Measurements from ENCODE around the gene TMEM31. TPM values are rescaled to one million over a fixed set of nuclear protein-coding genes. Genes with fewer than 3 reads are reported as not detected.

The TMEM31 gene
- total and polyA plus RNA-seq, 2 of the 4 experiments (the other 2 are of a cell fraction), result 0.17 TPM; not detected in 1

DNA sequence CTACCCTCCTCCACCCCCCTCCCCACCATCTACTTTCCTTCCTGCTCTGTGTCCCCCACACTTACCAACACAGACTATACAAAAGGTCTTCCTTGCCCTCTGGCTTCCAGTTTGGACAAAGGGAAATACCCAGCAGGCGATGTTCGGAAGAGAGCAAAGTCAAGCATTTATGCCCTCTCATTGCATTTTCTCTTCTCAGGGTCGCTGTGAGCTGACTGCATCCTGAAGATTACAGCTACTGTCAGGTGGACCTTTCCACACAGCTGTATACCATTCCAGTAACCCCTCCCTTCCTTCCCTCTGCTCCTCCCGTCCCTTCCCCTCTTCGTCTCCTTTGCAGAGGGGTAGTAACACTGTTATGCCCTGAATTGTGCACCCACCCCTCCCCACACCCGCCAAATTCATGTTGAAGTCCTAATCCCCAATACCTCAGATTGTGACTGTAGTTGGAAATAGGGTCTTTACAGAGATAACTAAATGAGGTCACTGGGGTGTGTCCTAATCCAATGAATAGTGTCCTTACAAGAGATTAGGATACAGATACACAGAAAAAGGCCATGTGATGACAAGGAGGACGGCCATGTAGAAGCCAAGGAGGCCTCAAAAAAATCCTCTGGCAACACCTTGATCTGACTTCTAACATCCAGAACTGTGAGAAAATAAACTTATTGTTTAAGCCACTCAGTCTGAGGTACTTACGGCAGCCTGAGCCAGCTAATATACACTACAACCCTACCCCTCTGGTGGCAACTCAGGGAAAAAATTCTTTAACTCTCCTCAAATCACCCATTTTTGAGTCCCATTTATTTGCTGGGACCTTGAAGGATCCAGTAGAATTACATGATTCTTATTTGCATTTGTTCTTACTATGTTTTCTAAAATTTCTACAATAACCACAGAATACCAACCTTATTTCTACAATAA lies 35.9 kb upstream of the TMEM31 start:
- WGBS, 2 experiments (ENCODE audit: extremely low coverage in 2 of 2, insufficient read length in 1 of 2), result 86% methylated on average over 3 of the region's 8 CpGs; no CpG with 5 or more reads in 1 of the 2 experiments
- dilution Hi-C loops (cut with HindIII; ENCODE audit: low sequenced_read_pairs, unreplicated experiment) (no loop called here), intact Hi-C loops (cut with micrococcal nuclease) (loop anchor here (5.0 kb wide), 1 partner anchor 47 kb away; the partner anchor contains the start of gene TCEAL1), in situ Hi-C loops (cut with MboI; ENCODE audit: low sequenced_read_pairs) (loop anchor here (10.0 to 25.0 kb wide), 2 partner anchors 140 to 463 kb away; no protein-coding TSS in a partner anchor)
- Histone ChIP-seq H3K23ac (ENCODE audit: low read depth, low read length) (no peak overlapping the region), H4K91ac (ENCODE audit: insufficient read depth, low read depth, low read length) (no peak overlapping the region), H2AK5ac (ENCODE audit: low read depth, low read length) (no peak overlapping the region), H3K18ac (ENCODE audit: low read depth, low read length) (no peak overlapping the region), H3K36me3 (ENCODE audit: control insufficient read depth, insufficient read depth, low read length) (peaks cover 19% of the 10 kb centered on the region), H3K4ac (ENCODE audit: low read depth, low read length) (no peak overlapping the region), H3K9me3 (ENCODE audit: control insufficient read depth, insufficient read depth, low read length) (no peaks in the 10 kb centered on the region), H3K79me1 (ENCODE audit: low read depth in 1 of 2, low read length in 2 of 2) (no peaks in the 10 kb centered on the region; a peak in 2 of 4 replicates), H3K27ac (ENCODE audit: insufficient read depth, low read length) (no peak overlapping the region), H3K4me2 (ENCODE audit: low read depth, low read length) (no peak overlapping the region), H2BK20ac (ENCODE audit: low read depth, low read length) (no peak overlapping the region), H2AFZ (replicated peaks; ENCODE audit: low read length, poor library complexity) (no peak overlapping the region), H2BK5ac (ENCODE audit: low read depth, low read length, poor library complexity, severe bottlenecking) (no peak overlapping the region), H4K20me1 (ENCODE audit: insufficient read depth, low read length) (peaks cover 30% of the 10 kb centered on the region), H3K14ac (replicated peaks; ENCODE audit: low read depth, low read length) (no peak overlapping the region), H3K4me3 (ENCODE audit: insufficient read depth, low read depth, low read length) (no peak overlapping the region), H4K8ac (ENCODE audit: low read depth in 2 of 2, low read length in 2 of 2) (no peak overlapping the region), H3K27me3 (ENCODE audit: control insufficient read depth, insufficient read depth, low read length) (peaks cover 3% of the 10 kb centered on the region; the same call in 1 of the 2 replicates), H2BK120ac (ENCODE audit: low read depth, low read length) (no peak overlapping the region), H3K9ac (ENCODE audit: low read depth, low read length) (no peak overlapping the region), H4K5ac (ENCODE audit: low read depth, low read length) (no peak overlapping the region), H3K4me1 (ENCODE audit: control insufficient read depth, insufficient read depth, low read length) (no peaks in the 10 kb centered on the region), H2BK15ac (ENCODE audit: low read depth, low read length) (no peak overlapping the region), H3K9me1 (ENCODE audit: insufficient read depth, low read length) (peaks cover 5% of the 10 kb centered on the region), H3K56ac (ENCODE audit: extremely low read depth, insufficient read depth, low read length) (no peak overlapping the region), H2AK9ac (replicated peaks; ENCODE audit: low read depth, low read length, poor library complexity) (no peak overlapping the region)
- TF ChIP-seq CHD1 (IDR thresholded peaks at IDR 0.05; ENCODE audit: low read depth, low read length) (no peak), FOS (IDR thresholded peaks at IDR 0.05; ENCODE audit: low read depth, low read length) (no peak), RAD21 (IDR thresholded peaks at IDR 0.05; ENCODE audit: low read length) (no peak), BHLHE40 (IDR thresholded peaks at IDR 0.05; ENCODE audit: low read depth, low read length) (no peak), NFE2L2 (IDR thresholded peaks at IDR 0.05; ENCODE audit: low read depth, low read length) (no peak), MAFK (IDR thresholded peaks at IDR 0.05; ENCODE audit: low read depth, low read length) (no peak), MXI1 (IDR thresholded peaks at IDR 0.05; ENCODE audit: borderline replicate concordance, low read depth, low read length) (no peak), POLR2A (IDR thresholded peaks at IDR 0.05; ENCODE audit: low read depth, low read length) (no peak; the same call in 1 of the 2 replicates), CEBPB (IDR thresholded peaks at IDR 0.05; ENCODE audit: low read depth, low read length) (no peak), RCOR1 (IDR thresholded peaks at IDR 0.05; ENCODE audit: insufficient replicate concordance, low read length) (no peak), RFX5 (IDR thresholded peaks at IDR 0.05; ENCODE audit: low read depth, low read length) (no peak)
- TF ChIP-seq, protein P1, sequence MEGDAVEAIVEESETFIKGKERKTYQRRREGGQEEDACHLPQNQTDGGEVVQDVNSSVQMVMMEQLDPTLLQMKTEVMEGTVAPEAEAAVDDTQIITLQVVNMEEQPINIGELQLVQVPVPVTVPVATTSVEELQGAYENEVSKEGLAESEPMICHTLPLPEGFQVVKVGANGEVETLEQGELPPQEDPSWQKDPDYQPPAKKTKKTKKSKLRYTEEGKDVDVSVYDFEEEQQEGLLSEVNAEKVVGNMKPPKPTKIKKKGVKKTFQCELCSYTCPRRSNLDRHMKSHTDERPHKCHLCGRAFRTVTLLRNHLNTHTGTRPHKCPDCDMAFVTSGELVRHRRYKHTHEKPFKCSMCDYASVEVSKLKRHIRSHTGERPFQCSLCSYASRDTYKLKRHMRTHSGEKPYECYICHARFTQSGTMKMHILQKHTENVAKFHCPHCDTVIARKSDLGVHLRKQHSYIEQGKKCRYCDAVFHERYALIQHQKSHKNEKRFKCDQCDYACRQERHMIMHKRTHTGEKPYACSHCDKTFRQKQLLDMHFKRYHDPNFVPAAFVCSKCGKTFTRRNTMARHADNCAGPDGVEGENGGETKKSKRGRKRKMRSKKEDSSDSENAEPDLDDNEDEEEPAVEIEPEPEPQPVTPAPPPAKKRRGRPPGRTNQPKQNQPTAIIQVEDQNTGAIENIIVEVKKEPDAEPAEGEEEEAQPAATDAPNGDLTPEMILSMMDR (conservative IDR thresholded peaks at IDR 0.05; ENCODE audit: low read depth, low read length), result no peak
- TF ChIP-seq, protein P2, sequence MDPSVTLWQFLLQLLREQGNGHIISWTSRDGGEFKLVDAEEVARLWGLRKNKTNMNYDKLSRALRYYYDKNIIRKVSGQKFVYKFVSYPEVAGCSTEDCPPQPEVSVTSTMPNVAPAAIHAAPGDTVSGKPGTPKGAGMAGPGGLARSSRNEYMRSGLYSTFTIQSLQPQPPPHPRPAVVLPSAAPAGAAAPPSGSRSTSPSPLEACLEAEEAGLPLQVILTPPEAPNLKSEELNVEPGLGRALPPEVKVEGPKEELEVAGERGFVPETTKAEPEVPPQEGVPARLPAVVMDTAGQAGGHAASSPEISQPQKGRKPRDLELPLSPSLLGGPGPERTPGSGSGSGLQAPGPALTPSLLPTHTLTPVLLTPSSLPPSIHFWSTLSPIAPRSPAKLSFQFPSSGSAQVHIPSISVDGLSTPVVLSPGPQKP (IDR thresholded peaks at IDR 0.05; ENCODE audit: borderline replicate concordance, low read depth, low read length), result no peak
- DNase-seq, result peak; percentile 3
- POLR2A ChIA-PET (ENCODE audit: unreplicated experiment), result no interaction called here
- ATAC-seq (ENCODE audit: low read depth), result no peak; the same call in 1 of the 2 replicates
- BruUV-seq (replicated peaks), result no TSS peak
- CTCF ChIA-PET, result no interaction called here

Data from IMR-90 (cell line).